Motor neuron (in vitro differentiated cells): ENCODE measurements around the gene ZBTB5. TPM values are rescaled to one million over a fixed set of nuclear protein-coding genes. Genes with fewer than 3 reads are reported as not detected.

ENCODE experiments used
- ATAC-seq, 8 experiments: fragments of 200-7000 bp; cut with Tn5 transposase; replicated peaks in 6 of 8; 2 replicates each; pipeline ENCODE4 v1.8.0; 2021; ENCODE audit warnings: mild to moderate bottlenecking in 8 of 8, moderate library complexity in 8 of 8
- H3K27ac ChIP-seq, 2 donors: fragments of 250-450 bp; sonication (Bioruptor Pico); 2 replicates each; pipeline ENCODE4 v1.9.0; 2021; ENCODE audit warnings: antibody characterized with exemption in 2 of 2, mild to moderate bottlenecking in 2 of 2, moderate library complexity in 1 of 2
- H3K4me1 ChIP-seq, 2 donors: fragments of 250-450 bp; sonication (Bioruptor Pico); replicated peaks in 1 of 2; 2 replicates each; pipeline ENCODE4 v1.6.1; 2021; ENCODE audit warnings: antibody characterized with exemption in 2 of 2, mild to moderate bottlenecking in 2 of 2, moderate library complexity in 1 of 2
- H3K4me3 ChIP-seq, 5 donors: fragments of 250-450 bp; sonication (Bioruptor Pico); 2 replicates each; pipeline ENCODE4 v1.9.0; 2021; ENCODE audit warnings: antibody characterized with exemption in 5 of 5, mild to moderate bottlenecking in 5 of 5, moderate library complexity in 4 of 5
- WGBS, 10 experiments: fragments of 450-650 bp; shearing (Covaris generic); methylation state at CpG; one replicate each; pipeline ENCODE4 v1.0.0; 2022; 5-methylcytosine and 5-hydroxymethylcytosine counted together
- in situ Hi-C, 9 experiments: fragments of 400-800 bp; cut with MboI; loops; one replicate each; pipeline ENCODE4 v1.15.0; 2021; ENCODE audit warnings: low sequenced_read_pairs in 9 of 9, low pct_unique_long_range_greater_than_20kb in 2 of 9; ENCODE audit not compliant: unreplicated experiment in 9 of 9
- total RNA-seq, 8 experiments: library from RNA; unstranded; fragments of 300-600 nt; gene quantifications; 2 replicates each; pipeline versions ENCODE4 v1.2.3 to v1.2.4, GENCODE V29; 2022

ZBTB5 gene
- total RNA-seq, 8 experiments from 2014 or later: 4.6 to 27.0 (median 19.9) TPM

DNA sequence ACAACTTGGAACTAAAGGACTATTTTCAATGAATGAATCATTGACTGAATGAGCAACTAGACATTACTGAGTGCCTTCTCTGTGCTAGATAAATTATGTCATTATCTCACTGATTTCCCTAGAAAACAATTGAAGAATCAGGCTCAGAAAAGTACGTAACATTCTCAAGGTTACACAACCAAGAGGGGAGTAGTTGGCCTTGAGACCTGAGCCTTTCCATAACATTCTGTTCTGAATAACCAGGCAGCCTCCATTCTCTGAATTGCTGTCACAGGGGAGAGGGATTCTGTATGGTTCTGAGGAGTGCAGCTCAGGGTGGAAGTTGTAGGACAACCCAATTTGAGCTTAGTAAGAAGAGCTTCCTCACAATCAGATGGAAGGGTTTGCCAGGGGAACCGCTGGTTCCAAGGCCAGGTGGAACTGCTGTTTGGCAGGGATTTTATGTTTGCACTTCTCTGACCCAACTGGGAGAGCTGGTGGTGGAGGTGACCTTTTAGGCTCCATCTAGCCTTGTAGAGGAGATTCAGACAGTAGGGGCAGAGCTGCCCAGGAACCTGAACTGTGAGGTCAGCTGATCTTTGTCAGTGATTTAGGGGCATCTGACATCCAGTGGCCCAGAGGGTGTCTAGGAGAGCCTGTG, 36.8 kb upstream of the ZBTB5 start:
- no peak for ATAC-seq
- no peak overlapping the region for H3K4me3 ChIP-seq
- H3K27ac ChIP-seq: no peak overlapping the region
- whole genome bisulfite sequencing, 10 experiments: 50 to 100% (median 86%) methylated on average over 1 to 2 of the region's 2 CpGs; no CpG with 5 or more reads in 3 of the 10 experiments
- in situ Hi-C loops: no loop called here
- no peaks in the 10 kb centered on the region for H3K4me1 ChIP-seq

DNA sequence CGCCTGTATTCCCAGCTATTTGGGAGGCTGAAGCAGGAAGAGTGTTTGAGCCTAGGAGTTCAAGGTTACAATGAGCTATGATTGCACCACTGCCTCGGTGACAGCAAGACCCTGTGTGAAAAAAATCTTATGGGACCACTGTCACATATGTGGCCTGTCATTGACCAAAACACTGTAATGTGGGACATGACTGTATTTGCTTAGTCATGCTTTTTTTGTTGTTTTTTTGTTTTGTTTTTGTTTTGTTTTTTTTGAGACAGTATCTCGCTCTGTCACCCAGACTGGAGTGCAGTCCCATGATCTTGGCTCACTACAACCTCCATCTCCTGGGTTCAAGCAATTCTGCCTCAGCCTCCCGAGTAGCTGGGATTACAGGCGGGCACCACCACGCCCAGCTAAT, 34.0 kb upstream of the ZBTB5 start:
- ATAC-seq: no peak
- in situ Hi-C loops: loop anchor here in 3 of 9 experiments (25.0 kb wide), 3 partner anchors 88 to 413 kb away; partner anchors contain the start of genes FBXO10 (in 2 of the 3), TOMM5 (in 2 of the 3), EXOSC3 (in 1 of the 3) and SLC25A51 (in 1 of the 3)
- no peak overlapping the region for H3K4me3 ChIP-seq
- WGBS, 10 experiments: 73 to 100% (median 100%) methylated on average over 1 to 6 of the region's 6 CpGs; no CpG with 5 or more reads in 1 of the 10 experiments
- no peak overlapping the region for H3K27ac ChIP-seq
- H3K4me1 ChIP-seq: no peaks in the 10 kb centered on the region

DNA sequence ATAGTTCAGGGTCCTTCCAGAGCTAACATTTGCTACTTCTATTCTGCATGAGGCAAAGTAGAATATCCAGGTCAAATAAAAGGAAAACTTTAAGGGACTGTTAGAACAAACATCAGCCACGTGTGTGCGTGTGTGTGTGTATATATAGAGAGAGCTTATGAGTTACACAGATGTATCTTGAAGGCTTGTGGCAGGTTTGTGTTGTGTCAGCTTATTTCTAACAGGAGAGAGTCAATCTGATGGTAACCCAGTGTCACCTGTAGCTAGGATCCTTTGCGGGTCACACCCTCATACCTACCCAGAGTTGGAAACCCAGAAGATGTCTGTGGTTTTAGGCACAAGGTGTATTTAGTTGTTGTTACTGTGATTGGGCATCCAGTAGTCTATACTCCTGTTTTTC, 33.2 kb upstream of the ZBTB5 start:
- no peak overlapping the region for H3K27ac ChIP-seq
- in situ Hi-C loops: loop anchor here in 3 of 9 experiments (25.0 kb wide), 3 partner anchors 89 to 414 kb away; partner anchors contain the start of genes FBXO10 (in 2 of the 3), TOMM5 (in 2 of the 3), EXOSC3 (in 1 of the 3) and SLC25A51 (in 1 of the 3)
- H3K4me1 ChIP-seq: no peaks in the 10 kb centered on the region
- WGBS, 10 experiments: 62 to 100% (median 83%) methylated on average over 1 to 3 of the region's 3 CpGs; no CpG with 5 or more reads in 6 of the 10 experiments
- H3K4me3 ChIP-seq: no peak overlapping the region
- ATAC-seq: no peak

DNA sequence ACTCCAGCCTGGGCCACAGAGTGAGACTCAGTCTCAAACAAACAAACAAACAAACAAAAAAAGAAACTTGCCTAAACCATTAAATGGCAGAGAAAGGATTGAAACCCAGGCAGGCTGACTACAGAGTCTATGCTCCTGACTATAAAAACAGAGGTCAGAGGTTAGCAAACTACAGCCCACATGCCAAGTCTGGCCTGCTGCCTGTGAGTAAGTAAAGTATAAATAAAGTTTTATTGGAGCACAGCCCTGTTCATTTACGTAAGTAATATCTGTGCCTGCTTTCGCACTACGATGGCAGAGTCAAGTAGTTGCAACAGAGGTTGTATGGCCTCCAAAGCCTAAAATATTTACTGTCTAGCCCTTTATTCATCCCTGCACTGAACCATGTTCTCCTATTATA, 32.1 kb upstream of the ZBTB5 start:
- in situ Hi-C loops: loop anchor here in 3 of 9 experiments (25.0 kb wide), 3 partner anchors 90 to 415 kb away; partner anchors contain the start of genes FBXO10 (in 2 of the 3), TOMM5 (in 2 of the 3), EXOSC3 (in 1 of the 3) and SLC25A51 (in 1 of the 3)
- Histone ChIP-seq H3K4me1 (no peaks in the 10 kb centered on the region), H3K4me3 (no peak overlapping the region), H3K27ac (no peak overlapping the region)
- 83 to 100% (median 98%) methylated on average over 1 to 3 of the region's 3 CpGs; no CpG with 5 or more reads in 2 of the 10 experiments for WGBS, 10 experiments
- ATAC-seq: no peak

DNA sequence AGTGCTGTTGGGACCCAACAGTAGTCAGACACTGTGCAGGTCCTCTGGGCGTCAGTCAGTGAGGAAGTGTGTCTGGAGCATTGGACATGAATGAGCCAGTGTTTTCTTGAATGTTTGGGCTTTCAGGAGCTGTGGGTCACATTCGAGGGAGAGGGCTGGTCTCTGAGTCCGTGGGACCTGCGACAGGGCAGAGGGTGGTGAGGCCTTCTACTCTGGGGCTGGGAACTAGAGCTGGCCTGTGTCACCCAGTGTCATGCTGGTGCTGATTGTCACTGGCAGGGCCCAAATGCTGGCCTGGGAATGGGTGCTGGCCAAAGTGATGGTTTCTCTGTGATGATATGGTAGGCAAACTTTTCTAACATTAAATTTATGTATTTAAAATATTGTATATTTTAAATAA, 30.8 kb upstream of the ZBTB5 start:
- no peak for ATAC-seq
- Histone ChIP-seq H3K27ac (no peak overlapping the region), H3K4me1 (no peaks in the 10 kb centered on the region), H3K4me3 (no peak overlapping the region)
- in situ Hi-C loops: loop anchor here in 3 of 9 experiments (25.0 kb wide), 3 partner anchors 91 to 416 kb away; partner anchors contain the start of genes FBXO10 (in 2 of the 3), TOMM5 (in 2 of the 3), EXOSC3 (in 1 of the 3) and SLC25A51 (in 1 of the 3)
- 7 to 100% (median 83%) methylated on average over 1 to 4 of the region's 4 CpGs; no CpG with 5 or more reads in 6 of the 10 experiments for WGBS, 10 experiments

DNA sequence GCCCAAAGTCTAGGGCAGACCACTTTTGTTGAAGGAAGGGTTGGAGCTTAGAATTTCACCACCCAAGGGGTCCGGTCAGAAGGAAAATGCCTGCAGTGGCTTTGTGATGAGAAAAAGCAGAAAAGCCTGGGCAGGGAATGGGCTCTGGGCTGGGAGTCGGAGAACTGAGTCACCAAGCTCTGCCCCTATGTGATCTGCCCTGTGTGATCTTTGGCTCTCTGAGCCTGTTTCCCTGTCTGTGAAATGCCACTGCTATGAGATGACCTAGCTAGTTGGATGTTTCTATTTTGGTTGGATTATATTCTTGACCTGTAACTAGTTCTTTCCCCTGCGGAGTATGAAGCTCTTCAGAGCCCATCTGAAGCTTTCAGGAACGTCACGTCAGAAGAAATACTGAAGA, 30.3 kb upstream of the ZBTB5 start:
- in situ Hi-C loops: loop anchor here in 3 of 9 experiments (25.0 kb wide), 3 partner anchors 92 to 417 kb away; partner anchors contain the start of genes FBXO10 (in 2 of the 3), TOMM5 (in 2 of the 3), EXOSC3 (in 1 of the 3) and SLC25A51 (in 1 of the 3)
- Histone ChIP-seq H3K4me3 (no peak overlapping the region), H3K27ac (no peak overlapping the region), H3K4me1 (no peaks in the 10 kb centered on the region)
- 71 to 100% (median 90%) methylated on average over 1 to 4 of the region's 5 CpGs; no CpG with 5 or more reads in 2 of the 10 experiments for WGBS, 10 experiments
- ATAC-seq: no peak

DNA sequence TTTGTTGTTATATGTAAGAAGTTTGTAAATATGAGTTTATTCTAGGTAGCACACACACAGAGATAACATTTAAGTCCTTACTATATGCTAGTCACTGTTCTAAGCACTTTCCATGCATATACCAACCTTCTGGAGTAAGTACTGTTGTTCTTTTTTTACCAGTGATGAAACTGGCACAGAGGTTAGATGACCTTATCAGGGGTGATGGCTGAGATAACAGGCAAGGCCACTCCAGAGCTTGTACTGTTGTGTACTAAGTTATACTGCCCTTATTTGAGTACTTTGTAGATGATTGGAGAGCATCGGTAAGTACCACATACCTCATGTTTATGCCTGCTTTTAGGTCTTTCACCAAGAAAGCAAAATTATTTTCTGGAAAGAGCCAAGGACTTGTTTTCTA, 26.7 kb upstream of the ZBTB5 start:
- 100% methylated on average over 1 of the region's 1 CpG; no CpG with 5 or more reads in 7 of the 10 experiments for WGBS, 10 experiments
- Histone ChIP-seq H3K4me1 (peaks cover 3 to 4% of the 10 kb centered on the region in 2 donors), H3K4me3 (no peak overlapping the region), H3K27ac (no peak overlapping the region)
- ATAC-seq: no peak
- in situ Hi-C loops: loop anchor here in 3 of 9 experiments (25.0 kb wide), 3 partner anchors 95 to 420 kb away; partner anchors contain the start of genes FBXO10 (in 2 of the 3), TOMM5 (in 2 of the 3), EXOSC3 (in 1 of the 3) and SLC25A51 (in 1 of the 3)

DNA sequence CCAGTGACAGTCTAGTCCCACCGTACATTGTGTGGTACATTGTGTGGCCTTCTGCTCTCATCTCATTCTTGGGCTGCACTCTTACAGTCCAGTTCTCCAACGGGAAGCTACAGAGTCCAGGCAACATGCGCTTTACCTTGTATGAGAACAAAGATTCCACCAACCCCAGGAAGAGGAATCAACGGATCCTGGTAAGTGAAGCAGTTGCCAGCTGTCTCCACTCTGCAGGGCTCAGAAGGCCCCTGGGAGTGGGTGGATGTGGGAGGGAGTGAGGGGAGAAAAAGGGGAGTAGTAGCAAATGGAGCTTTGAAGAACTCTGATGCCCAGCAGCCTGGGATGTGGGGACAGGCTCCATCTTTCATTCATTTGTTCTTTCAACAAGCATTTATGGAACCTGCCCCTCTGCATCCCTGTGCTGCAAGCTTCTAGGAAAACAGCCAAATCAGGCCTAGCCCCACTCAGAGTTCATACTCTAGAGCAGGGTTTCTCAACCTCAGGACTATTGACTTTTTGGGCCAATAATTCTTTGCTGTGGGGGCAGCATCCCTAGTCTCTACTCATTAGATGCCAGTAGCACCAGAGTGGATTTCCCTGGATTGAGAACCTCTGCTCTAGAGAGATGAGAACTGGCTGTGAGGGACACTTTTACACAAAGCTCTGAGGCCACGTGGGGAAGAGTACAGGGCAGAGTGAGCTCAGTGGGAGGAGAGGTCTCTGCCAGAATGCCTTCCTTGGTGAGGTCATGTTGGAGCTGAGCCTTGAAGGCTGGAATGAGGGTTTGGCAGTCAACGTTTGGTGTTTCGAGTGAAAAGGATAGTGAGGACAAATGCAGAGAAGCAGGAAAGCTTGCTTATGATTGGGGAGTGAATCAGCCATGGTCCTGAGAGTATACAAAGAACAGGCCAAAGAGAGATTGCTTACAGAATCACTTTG, 21.6 kb upstream of the ZBTB5 start:
- peak in 3 of 8 experiments; percentile 0 to 25 (median 22) for ATAC-seq
- in situ Hi-C loops: loop anchor here in 3 of 9 experiments (25.0 kb wide), 3 partner anchors 100 to 425 kb away; partner anchors contain the start of genes FBXO10 (in 2 of the 3), TOMM5 (in 2 of the 3), EXOSC3 (in 1 of the 3) and SLC25A51 (in 1 of the 3)
- WGBS, 10 experiments: 0 to 70% (median 31%) methylated on average over 1 to 7 of the region's 7 CpGs; no CpG with 5 or more reads in 3 of the 10 experiments
- peaks cover 11 to 13% of the 10 kb centered on the region in 2 donors for H3K4me1 ChIP-seq
- peak overlapping the region; percentile 49 to 65 (median 57) for H3K4me3 ChIP-seq
- H3K27ac ChIP-seq: no peak overlapping the region

DNA sequence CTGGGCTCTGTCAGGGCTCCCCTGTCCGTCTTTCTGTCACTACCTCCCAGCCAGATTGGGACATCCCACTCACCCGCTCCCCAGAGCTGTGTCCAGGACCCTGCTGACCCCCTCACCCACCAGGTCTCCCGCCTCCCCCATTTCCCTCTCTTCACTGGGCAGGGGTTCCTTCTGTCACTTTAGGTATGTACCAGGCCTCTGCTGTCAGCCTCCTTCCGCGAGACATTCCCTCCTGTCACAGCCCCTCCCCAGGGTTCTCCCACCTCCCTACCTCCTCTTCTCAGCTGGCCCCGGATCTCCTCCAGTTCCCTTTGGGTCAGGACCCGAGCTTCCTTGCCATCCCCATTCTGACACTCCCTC, 21.0 kb upstream of the ZBTB5 start:
- ATAC-seq: peak in 2 of 8 experiments; percentile 2 to 3
- in situ Hi-C loops: loop anchor here in 3 of 9 experiments (25.0 kb wide), 3 partner anchors 101 to 426 kb away; partner anchors contain the start of genes FBXO10 (in 2 of the 3), TOMM5 (in 2 of the 3), EXOSC3 (in 1 of the 3) and SLC25A51 (in 1 of the 3)
- Histone ChIP-seq H3K27ac (no peak overlapping the region), H3K4me3 (peak overlapping the region; percentile 49 to 65 (median 57)), H3K4me1 (peaks cover 11 to 13% of the 10 kb centered on the region in 2 donors)
- WGBS, 10 experiments: 0% methylated on average over 1 to 4 of the region's 7 CpGs; no CpG with 5 or more reads in 7 of the 10 experiments

DNA sequence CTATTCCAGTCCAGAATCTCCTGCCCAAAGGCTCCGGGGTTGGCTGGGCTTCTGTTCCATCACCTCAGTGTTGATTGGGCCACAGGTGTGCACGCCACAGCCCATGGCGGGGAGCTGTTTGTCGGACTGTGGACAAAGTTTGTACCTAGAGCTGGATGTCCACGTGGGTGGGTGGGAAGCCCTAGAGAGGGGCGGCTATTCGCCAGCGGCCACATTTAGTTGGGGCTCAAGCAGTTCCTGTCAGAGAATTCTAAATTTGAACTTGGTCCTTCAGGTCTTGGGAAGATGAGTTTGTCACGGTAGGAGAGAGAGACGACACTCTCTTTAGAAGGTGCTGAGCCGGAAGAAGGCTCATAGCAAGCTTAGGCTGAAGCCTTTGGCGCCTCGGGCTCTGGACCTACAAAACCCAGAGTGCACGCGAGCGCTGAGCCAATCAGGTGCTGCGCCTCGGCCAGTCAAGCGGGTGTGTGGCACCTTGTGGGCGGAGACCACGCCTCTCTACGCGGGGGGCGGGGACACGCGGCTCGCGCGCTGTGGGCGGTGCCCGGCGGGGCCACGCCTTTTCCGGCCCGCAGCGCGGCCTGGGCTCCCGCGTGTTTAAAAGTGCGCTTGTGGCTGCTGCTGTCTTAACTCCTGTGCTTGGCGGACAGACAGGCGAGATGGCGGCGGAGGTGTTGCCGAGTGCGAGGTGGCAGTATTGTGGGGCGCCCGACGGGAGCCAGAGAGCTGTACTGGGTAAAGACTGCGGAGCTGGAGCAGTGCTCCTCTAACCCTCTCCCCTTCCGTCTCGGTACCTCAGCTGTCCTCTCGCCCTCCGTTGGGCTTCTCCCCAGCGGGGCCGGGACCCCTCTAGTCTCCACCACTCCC, 20.4 kb upstream of the ZBTB5 start, which contains the start of gene POLR1E:
Gene POLR1E (plus strand): TSS at position 560 of the 867 bp plus-strand sequence. CDS start 100 bp downstream, at position 660.
- peak; percentile 85 to 96 (median 94) for ATAC-seq
- in situ Hi-C loops: loop anchor here in 3 of 9 experiments (25.0 kb wide), 3 partner anchors 102 to 427 kb away; partner anchors contain the start of genes FBXO10 (in 2 of the 3), TOMM5 (in 2 of the 3), EXOSC3 (in 1 of the 3) and SLC25A51 (in 1 of the 3)
- peak within 1 kb of the TSS; percentile 49 to 65 (median 57) for H3K4me3 ChIP-seq
- peak within 1 kb of the TSS in 1 of 2 donors; percentile 2 for H3K27ac ChIP-seq
- peaks cover 11 to 13% of the 10 kb centered on the region in 2 donors for H3K4me1 ChIP-seq
- 0 to 57% (median 11%) methylated on average over 2 to 9 of the region's 56 CpGs; no CpG with 5 or more reads in 4 of the 10 experiments for WGBS, 10 experiments

DNA sequence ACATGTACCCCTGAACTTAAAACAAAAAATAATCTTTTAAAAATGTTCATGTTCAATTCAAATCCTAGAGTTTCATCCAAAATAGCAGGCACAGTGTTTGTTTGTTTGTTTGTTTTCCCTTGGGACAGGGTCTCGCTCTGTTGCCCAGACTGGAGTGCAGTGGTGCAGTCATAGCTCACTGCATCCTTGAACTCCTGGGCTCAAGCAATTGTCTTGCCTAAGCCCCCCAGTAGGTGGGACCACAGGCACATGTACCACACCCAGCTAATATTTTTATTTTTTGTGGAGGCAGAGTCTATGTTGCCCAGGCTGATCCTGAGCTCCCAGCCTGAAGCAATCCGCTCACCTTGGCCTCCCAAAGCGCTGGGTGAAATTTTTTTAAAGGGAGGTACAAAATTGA, 15.5 kb upstream of the ZBTB5 start:
- 40 to 100% (median 85%) methylated on average over 1 to 3 of the region's 3 CpGs; no CpG with 5 or more reads in 1 of the 10 experiments for WGBS, 10 experiments
- no peak for ATAC-seq
- Histone ChIP-seq H3K4me3 (no peak overlapping the region), H3K4me1 (peaks cover 2 to 3% of the 10 kb centered on the region in 2 donors), H3K27ac (no peak overlapping the region)
- in situ Hi-C loops: loop anchor here in 3 of 9 experiments (25.0 kb wide), 3 partner anchors 107 to 432 kb away; partner anchors contain the start of genes FBXO10 (in 2 of the 3), TOMM5 (in 2 of the 3), EXOSC3 (in 1 of the 3) and SLC25A51 (in 1 of the 3)
